GM12878 (cell line): Measurements from ENCODE around the gene RIN1. TPM values are rescaled to one million over a fixed set of nuclear protein-coding genes. Genes with fewer than 3 reads are reported as not detected.

Experiments used
- ATAC-seq: fragments of 200-7000 bp; cut with Tn5 transposase; 3 replicates; pipeline ENCODE4 v1.9.1; 2020; ENCODE audit warnings: mild to moderate bottlenecking, moderate library complexity
- BruUV-seq: library from RNA; stranded (reverse); fragments of 400-500 nt; replicated peaks from 2 replicates; lab custom pipeline; 2021; lab: Mats Ljungman, UMichigan
- CTCF ChIA-PET: fragments of 300-600 bp; sonication (Branson Sonifier 250); formaldehyde crosslinking; extraction: SDS; loops from one replicate; lab custom pipeline; 2021; ENCODE audit warnings: inconsistent platforms; lab: Yijun Ruan, JAX
- POLR2A ChIA-PET: fragments of 350-600 bp; formaldehyde crosslinking; extraction: SDS; loops from one replicate; lab custom pipeline; 2021; ENCODE audit warnings: inconsistent platforms; lab: Charles Lee
- RAD21 ChIA-PET: fragments of 300-600 bp; sonication (Branson Sonifier 250); formaldehyde crosslinking; loops from one replicate; lab custom pipeline; 2023; ENCODE audit warnings: antibody characterized with exemption; ENCODE audit not compliant: unreplicated experiment; lab: Charles Lee
- SMC1A ChIA-PET: fragments of 300-600 bp; sonication (Branson Sonifier 250); formaldehyde crosslinking; loops from one replicate; lab custom pipeline; 2023; ENCODE audit not compliant: unreplicated experiment, uncharacterized antibody; lab: Charles Lee
- DNase-seq: peaks from one replicate; pipeline ENCODE4 v3.0.0-alpha.2; 2011; ENCODE audit warnings: low read depth, low spot score
- FAIRE-seq: peaks from 3 replicates; lab custom pipeline; 2011; peaks lifted over from hg19 to GRCh38; lab: Jason Lieb, UNC
- H2AFZ ChIP-seq: 2 replicates; pipeline ENCODE4 v1.6.0; 2011; ENCODE audit warnings: low read depth, low read length, control low read depth; ENCODE audit not compliant: control insufficient read depth
- H3K27ac ChIP-seq: 2 replicates; pipeline ENCODE4 v1.5.1; 2011; ENCODE audit warnings: control low read depth; ENCODE audit not compliant: control insufficient read depth, insufficient read depth
- H3K27me3 ChIP-seq, 2 experiments: replicated peaks in 1 of 2; 2 replicates each; pipeline versions ENCODE4 v1.6.0 to v1.6.1; 2011; ENCODE audit warnings: low read length in 1 of 2; ENCODE audit not compliant: control insufficient read depth in 2 of 2, insufficient read depth in 2 of 2
- H3K36me3 ChIP-seq, 2 experiments: 2 replicates each; pipeline ENCODE4 v1.5.1; 2011; ENCODE audit warnings: low read length in 1 of 2; ENCODE audit not compliant: control insufficient read depth in 2 of 2, insufficient read depth in 2 of 2
- H3K4me1 ChIP-seq: 2 replicates; pipeline ENCODE4 v1.6.1; 2011; ENCODE audit warnings: mild to moderate bottlenecking, low read length, moderate library complexity, mixed read lengths; ENCODE audit not compliant: control insufficient read depth, insufficient read depth
- H3K4me2 ChIP-seq: 2 replicates; pipeline ENCODE4 v1.6.0; 2011; ENCODE audit warnings: control low read depth; ENCODE audit not compliant: control insufficient read depth, insufficient read depth
- H3K4me3 ChIP-seq: fragments of 200-600 bp; sonication (generic); 2 replicates; pipeline ENCODE4 v1.5.1; 2016
- H3K79me2 ChIP-seq: 2 replicates; pipeline ENCODE4 v1.6.0; 2011; ENCODE audit warnings: low read length; ENCODE audit not compliant: control insufficient read depth, insufficient read depth
- H3K9ac ChIP-seq: 2 replicates; pipeline ENCODE4 v1.8.0; 2011; ENCODE audit warnings: low read length, control low read depth, mixed read lengths; ENCODE audit not compliant: control insufficient read depth, insufficient read depth
- H3K9me3 ChIP-seq: replicated peaks from 3 replicates; pipeline ENCODE4 v1.5.1; 2011; ENCODE audit warnings: mild to moderate bottlenecking, low read length; ENCODE audit not compliant: control insufficient read depth, insufficient read depth
- H4K20me1 ChIP-seq: 2 replicates; pipeline ENCODE4 v1.6.0; 2011; ENCODE audit not compliant: control insufficient read depth, insufficient read depth
- ATF7 ChIP-seq: fragments of 450-650 bp; IDR thresholded peaks from 2 replicates; pipeline ENCODE4 v1.6.1; 2016; ENCODE audit warnings: low read depth, mild to moderate bottlenecking
- CBX3 ChIP-seq: fragments of 200-600 bp; sonication (generic); IDR thresholded peaks from 2 replicates; pipeline ENCODE4 v1.6.1; 2016; ENCODE audit warnings: low read depth, borderline replicate concordance
- CBX5 ChIP-seq: sonication (generic); IDR thresholded peaks from 2 replicates; pipeline ENCODE4 v1.6.1; 2016; ENCODE audit warnings: low read depth, moderate library complexity, mild to moderate bottlenecking, inconsistent platforms
- CREB1 ChIP-seq: IDR thresholded peaks from 2 replicates; pipeline ENCODE4 v1.6.1; 2012; ENCODE audit warnings: low read depth, mild to moderate bottlenecking, inconsistent platforms
- GABPA ChIP-seq: IDR thresholded peaks from 2 replicates; pipeline ENCODE4 v1.6.1; 2014; ENCODE audit warnings: antibody characterized with exemption, low read depth, mild to moderate bottlenecking, inconsistent platforms
- HCFC1 ChIP-seq: fragments of 150-350 bp; IDR thresholded peaks from 2 replicates; pipeline ENCODE4 v1.6.1; 2014; ENCODE audit warnings: low read length
- HDAC6 ChIP-seq: fragments of 200-600 bp; sonication (generic); IDR thresholded peaks from one replicate; pipeline ENCODE4 v1.8.0; 2017; ENCODE audit warnings: antibody characterized with exemption; ENCODE audit not compliant: unreplicated experiment
- HDGF ChIP-seq: fragments of 450-650 bp; IDR thresholded peaks from 2 replicates; pipeline ENCODE4 v1.6.1; 2016; ENCODE audit warnings: antibody characterized with exemption
- NR2C1 ChIP-seq: fragments of 450-650 bp; IDR thresholded peaks from 2 replicates; pipeline ENCODE4 v1.6.1; 2017; ENCODE audit warnings: antibody characterized with exemption, mild to moderate bottlenecking, moderate library complexity
- POLR2AphosphoS2 ChIP-seq: IDR thresholded peaks from 2 replicates; pipeline ENCODE4 v1.6.1; 2011; ENCODE audit warnings: low read depth, mild to moderate bottlenecking, low read length, improper control_type of control experiment, moderate library complexity
- RB1 ChIP-seq: fragments of 450-650 bp; formaldehyde crosslinking; IDR thresholded peaks from 2 replicates; pipeline ENCODE4 v1.6.1; 2017; ENCODE audit warnings: mild to moderate bottlenecking, borderline replicate concordance
- ZBED1 ChIP-seq: IDR thresholded peaks from 2 replicates; pipeline ENCODE4 v1.6.1; 2016; ENCODE audit warnings: borderline replicate concordance
- WGBS: methylation state at CpG from one replicate; pipeline ENCODE4 v1.1.6; 2016; ENCODE audit warnings: low lambda C conversion rate; ENCODE audit not compliant: insufficient replicate concordance, insufficient coverage; ENCODE audit errors: missing lambda C conversion rate; 5-methylcytosine and 5-hydroxymethylcytosine counted together
- in situ Hi-C: fragments of 300-500 bp; cut with MboI; formaldehyde crosslinking; loops from 9 replicates; pipeline ENCODE4 v1.14.3; 2018; ENCODE audit warnings: mixed read lengths
- intact Hi-C: fragments of 100-400 bp; cut with micrococcal nuclease; formaldehyde crosslinking; loops from one replicate; pipeline ENCODE4 v1.14.2; 2022; ENCODE audit not compliant: unreplicated experiment
- polyA plus RNA-seq, 11 experiments: library from polyadenylated mRNA; depleted of rRNA in 4 of 11; unstranded in 6 of 11; stranded (reverse) in 5 of 11; fragments of >200 nt; fragmentation: Nextera tagmentation in 4 of 11; fragmentation: Illumina TruSeq in 1 of 11; extraction: Ambion mirVana in 4 of 11; extraction: Trizol in 1 of 11; gene quantifications; 1 replicate in 1 of 11; 2 replicates in 10 of 11; pipeline versions ENCODE4 v1.2.1 to v1.2.3, GENCODE V29; 2011 to 2016; ENCODE audit warnings: inconsistent platforms in 2 of 11, missing spikeins in 2 of 11, low read depth in 1 of 11
- total RNA-seq, 4 experiments: library from RNA; depleted of rRNA in 3 of 4; stranded (reverse); fragments of >200 nt in 3 of 4; fragmentation: Illumina TruSeq in 1 of 4; extraction: Trizol in 1 of 4; gene quantifications; 2 replicates each; pipeline versions ENCODE4 v1.2.1 to v1.2.3, GENCODE V29; 2013 to 2021
- TF ChIP-seq, protein P1 (sequence below), 3 experiments: IDR thresholded peaks in 2 of 3; conservative IDR thresholded peaks in 1 of 3; 2 replicates each; pipeline ENCODE4 v1.5.1; 2011; ENCODE audit warnings: low read depth in 3 of 3, low read length in 3 of 3, mild to moderate bottlenecking in 3 of 3, control low read depth in 2 of 3, moderate library complexity in 2 of 3, inconsistent platforms in 1 of 3, mixed read lengths in 1 of 3; ENCODE audit not compliant: control insufficient read depth in 2 of 3, insufficient read depth in 1 of 3; ENCODE audit errors: extremely low read depth in 1 of 3
- TF ChIP-seq, protein P2 (sequence below): IDR thresholded peaks from 2 replicates; pipeline ENCODE4 v1.6.1; 2011; ENCODE audit warnings: low read depth, low read length, improper control_type of control experiment, borderline replicate concordance

RIN1 gene
- total and polyA plus RNA-seq, 10 of the 15 experiments (the other 5 are each of a cell fraction or from before 2014, with no cell fraction given) = 0.04 to 0.69 (median 0.22) TPM; not detected in 1

DNA sequence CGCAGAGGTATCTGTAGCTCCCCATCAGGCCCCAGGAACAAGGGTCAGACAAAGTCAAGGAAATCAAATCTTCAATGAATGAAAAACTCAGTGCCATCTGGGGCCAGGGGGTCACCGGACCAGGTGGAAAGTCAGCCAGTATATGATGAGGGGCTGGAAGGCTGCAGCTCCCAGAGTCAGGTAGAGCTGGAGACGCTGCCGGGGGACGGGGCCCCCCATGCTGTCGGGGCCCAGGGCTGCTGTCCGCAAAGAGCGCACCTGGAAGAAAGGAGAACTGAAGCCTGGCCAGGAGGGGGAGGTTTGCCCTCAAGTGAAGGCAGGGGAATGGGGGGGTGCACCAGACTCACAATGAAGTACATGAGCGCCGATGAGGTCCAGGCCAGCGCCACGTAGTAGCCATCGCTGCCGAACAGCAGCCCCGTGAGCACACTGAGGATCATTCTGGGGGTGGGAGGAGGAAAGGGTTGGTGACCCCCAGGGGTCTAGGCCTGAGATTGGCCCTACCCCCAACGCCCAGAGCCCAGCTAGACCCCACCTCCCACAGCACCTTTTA is 51.6 kb downstream of the RIN1 start:
- Histone ChIP-seq H3K9me3 (no peaks in the 10 kb centered on the region), H3K4me3 (no peak overlapping the region), H2AFZ (no peak overlapping the region), H3K4me2 (no peak overlapping the region), H3K36me3 (no peaks in the 10 kb centered on the region; a peak in 1 of 4 replicates), H3K9ac (no peak overlapping the region), H3K4me1 (peaks cover 13% of the 10 kb centered on the region), H3K79me2 (peaks cover 12% of the 10 kb centered on the region), H3K27ac (no peak overlapping the region)
- DNase-seq = no peak
- no peak for ATAC-seq
- in situ Hi-C loops = no loop called here
- BruUV-seq = no TSS peak
- FAIRE-seq = no peak
- WGBS = 92% methylated on average over 15 of the region's 16 CpGs
- SMC1A ChIA-PET = no interaction called here
- POLR2A ChIA-PET = interaction anchor here (1.6 kb wide), 1 partner anchor 25 kb away, joined by 6 read pairs; no protein-coding TSS in a partner anchor
- TF ChIP-seq CBX3 (no peak), CREB1 (no peak), HDAC6 (no peak), POLR2AphosphoS2 (no peak), ATF7 (no peak), HDGF (no peak), GABPA (no peak), RB1 (no peak), ZBED1 (no peak), CBX5 (no peak), NR2C1 (no peak), HCFC1 (no peak)
- TF ChIP-seq, protein P1, sequence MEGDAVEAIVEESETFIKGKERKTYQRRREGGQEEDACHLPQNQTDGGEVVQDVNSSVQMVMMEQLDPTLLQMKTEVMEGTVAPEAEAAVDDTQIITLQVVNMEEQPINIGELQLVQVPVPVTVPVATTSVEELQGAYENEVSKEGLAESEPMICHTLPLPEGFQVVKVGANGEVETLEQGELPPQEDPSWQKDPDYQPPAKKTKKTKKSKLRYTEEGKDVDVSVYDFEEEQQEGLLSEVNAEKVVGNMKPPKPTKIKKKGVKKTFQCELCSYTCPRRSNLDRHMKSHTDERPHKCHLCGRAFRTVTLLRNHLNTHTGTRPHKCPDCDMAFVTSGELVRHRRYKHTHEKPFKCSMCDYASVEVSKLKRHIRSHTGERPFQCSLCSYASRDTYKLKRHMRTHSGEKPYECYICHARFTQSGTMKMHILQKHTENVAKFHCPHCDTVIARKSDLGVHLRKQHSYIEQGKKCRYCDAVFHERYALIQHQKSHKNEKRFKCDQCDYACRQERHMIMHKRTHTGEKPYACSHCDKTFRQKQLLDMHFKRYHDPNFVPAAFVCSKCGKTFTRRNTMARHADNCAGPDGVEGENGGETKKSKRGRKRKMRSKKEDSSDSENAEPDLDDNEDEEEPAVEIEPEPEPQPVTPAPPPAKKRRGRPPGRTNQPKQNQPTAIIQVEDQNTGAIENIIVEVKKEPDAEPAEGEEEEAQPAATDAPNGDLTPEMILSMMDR (IDR thresholded peaks at IDR 0.05 in 2 of 3, conservative IDR thresholded peaks at IDR 0.05 in 1 of 3; ENCODE audit: control insufficient read depth in 2 of 3, extremely low read depth in 1 of 3, insufficient read depth in 1 of 3, low read depth in 3 of 3, low read length in 3 of 3) = no peak
- TF ChIP-seq, protein P2, sequence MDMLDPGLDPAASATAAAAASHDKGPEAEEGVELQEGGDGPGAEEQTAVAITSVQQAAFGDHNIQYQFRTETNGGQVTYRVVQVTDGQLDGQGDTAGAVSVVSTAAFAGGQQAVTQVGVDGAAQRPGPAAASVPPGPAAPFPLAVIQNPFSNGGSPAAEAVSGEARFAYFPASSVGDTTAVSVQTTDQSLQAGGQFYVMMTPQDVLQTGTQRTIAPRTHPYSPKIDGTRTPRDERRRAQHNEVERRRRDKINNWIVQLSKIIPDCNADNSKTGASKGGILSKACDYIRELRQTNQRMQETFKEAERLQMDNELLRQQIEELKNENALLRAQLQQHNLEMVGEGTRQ = no peak
- TF ChIP-seq, all 136 proteins: peak for 0
- intact Hi-C loops = no loop called here
- Histone ChIP-seq H3K27me3 (no peaks in the 10 kb centered on the region), H4K20me1 (no peaks in the 10 kb centered on the region; the same call in none of the 2 replicates)
- RAD21 ChIA-PET = interaction anchor here (1.1 kb wide), 1 partner anchor 87 kb away, joined by 3 read pairs; no protein-coding TSS in a partner anchor
- CTCF ChIA-PET = interaction anchor here (0.9 to 2.2 kb wide), 5 partner anchors 13 to 63 kb away, joined by 3 to 9 read pairs (median 3); no protein-coding TSS in a partner anchor
